ENCODE data around the gene ISLR.

DNA sequence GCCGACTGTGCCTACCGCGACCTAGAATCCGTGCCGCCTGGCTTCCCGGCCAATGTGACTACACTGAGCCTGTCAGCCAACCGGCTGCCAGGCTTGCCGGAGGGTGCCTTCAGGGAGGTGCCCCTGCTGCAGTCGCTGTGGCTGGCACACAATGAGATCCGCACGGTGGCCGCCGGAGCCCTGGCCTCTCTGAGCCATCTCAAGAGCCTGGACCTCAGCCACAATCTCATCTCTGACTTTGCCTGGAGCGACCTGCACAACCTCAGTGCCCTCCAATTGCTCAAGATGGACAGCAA, 1.4 kb downstream of the ISLR start:
- TF ChIP-seq, protein P1, sequence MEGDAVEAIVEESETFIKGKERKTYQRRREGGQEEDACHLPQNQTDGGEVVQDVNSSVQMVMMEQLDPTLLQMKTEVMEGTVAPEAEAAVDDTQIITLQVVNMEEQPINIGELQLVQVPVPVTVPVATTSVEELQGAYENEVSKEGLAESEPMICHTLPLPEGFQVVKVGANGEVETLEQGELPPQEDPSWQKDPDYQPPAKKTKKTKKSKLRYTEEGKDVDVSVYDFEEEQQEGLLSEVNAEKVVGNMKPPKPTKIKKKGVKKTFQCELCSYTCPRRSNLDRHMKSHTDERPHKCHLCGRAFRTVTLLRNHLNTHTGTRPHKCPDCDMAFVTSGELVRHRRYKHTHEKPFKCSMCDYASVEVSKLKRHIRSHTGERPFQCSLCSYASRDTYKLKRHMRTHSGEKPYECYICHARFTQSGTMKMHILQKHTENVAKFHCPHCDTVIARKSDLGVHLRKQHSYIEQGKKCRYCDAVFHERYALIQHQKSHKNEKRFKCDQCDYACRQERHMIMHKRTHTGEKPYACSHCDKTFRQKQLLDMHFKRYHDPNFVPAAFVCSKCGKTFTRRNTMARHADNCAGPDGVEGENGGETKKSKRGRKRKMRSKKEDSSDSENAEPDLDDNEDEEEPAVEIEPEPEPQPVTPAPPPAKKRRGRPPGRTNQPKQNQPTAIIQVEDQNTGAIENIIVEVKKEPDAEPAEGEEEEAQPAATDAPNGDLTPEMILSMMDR (IDR thresholded peaks at IDR 0.05; ENCODE audit: insufficient read depth, low read length) = no peak
- TF ChIP-seq, protein P2, sequence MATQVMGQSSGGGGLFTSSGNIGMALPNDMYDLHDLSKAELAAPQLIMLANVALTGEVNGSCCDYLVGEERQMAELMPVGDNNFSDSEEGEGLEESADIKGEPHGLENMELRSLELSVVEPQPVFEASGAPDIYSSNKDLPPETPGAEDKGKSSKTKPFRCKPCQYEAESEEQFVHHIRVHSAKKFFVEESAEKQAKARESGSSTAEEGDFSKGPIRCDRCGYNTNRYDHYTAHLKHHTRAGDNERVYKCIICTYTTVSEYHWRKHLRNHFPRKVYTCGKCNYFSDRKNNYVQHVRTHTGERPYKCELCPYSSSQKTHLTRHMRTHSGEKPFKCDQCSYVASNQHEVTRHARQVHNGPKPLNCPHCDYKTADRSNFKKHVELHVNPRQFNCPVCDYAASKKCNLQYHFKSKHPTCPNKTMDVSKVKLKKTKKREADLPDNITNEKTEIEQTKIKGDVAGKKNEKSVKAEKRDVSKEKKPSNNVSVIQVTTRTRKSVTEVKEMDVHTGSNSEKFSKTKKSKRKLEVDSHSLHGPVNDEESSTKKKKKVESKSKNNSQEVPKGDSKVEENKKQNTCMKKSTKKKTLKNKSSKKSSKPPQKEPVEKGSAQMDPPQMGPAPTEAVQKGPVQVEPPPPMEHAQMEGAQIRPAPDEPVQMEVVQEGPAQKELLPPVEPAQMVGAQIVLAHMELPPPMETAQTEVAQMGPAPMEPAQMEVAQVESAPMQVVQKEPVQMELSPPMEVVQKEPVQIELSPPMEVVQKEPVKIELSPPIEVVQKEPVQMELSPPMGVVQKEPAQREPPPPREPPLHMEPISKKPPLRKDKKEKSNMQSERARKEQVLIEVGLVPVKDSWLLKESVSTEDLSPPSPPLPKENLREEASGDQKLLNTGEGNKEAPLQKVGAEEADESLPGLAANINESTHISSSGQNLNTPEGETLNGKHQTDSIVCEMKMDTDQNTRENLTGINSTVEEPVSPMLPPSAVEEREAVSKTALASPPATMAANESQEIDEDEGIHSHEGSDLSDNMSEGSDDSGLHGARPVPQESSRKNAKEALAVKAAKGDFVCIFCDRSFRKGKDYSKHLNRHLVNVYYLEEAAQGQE (IDR thresholded peaks at IDR 0.05; ENCODE audit: insufficient replicate concordance, low read depth) = no peak
- TF ChIP-seq POLR2AphosphoS5 (IDR thresholded peaks at IDR 0.05; ENCODE audit: low read depth) = no peak

Measured in HL-60 (cell line).